Hematopoietic multipotent progenitor cell treated with erythropoietin and hydrocortisone succinate and interleukin-3 and kit ligand, for 8 days (in vitro differentiated cells): ENCODE measurements around the gene TRIP11.
"Not testable (repeated sequence)": the region's sequence is repeated elsewhere in the genome, so short reads cannot be mapped to it uniquely, and the experiment has no call there.

Experiments used
- DNase-seq: peaks from one replicate; pipeline ENCODE4 v3.0.0-alpha.2; 2015

The TRIP11 gene

GRCh38 chr14:92039719-92040430 is at the start of gene TRIP11:
Gene TRIP11, minus strand, starts transcription at chr14:92040059. Its CDS starts 374 bp downstream, at chr14:92039685.
- DNase-seq: peak; percentile 92

GRCh38 chr14:92088494-92088893 is 48.6 kb upstream of the TRIP11 start:
- DNase-seq: no peak

GRCh38 chr14:92074555-92074954 is 34.7 kb upstream of the TRIP11 start:
- no peak for DNase-seq

- no peak for DNase-seq
These were observed 18.4 kb upstream of the TRIP11 start for GRCh38 chr14:92058006-92058917.

- no peak for DNase-seq
These were observed 9.9 kb upstream of the TRIP11 start for GRCh38 chr14:92049781-92050180.

- not testable (repeated sequence) for DNase-seq
These were observed 9.4 kb upstream of the TRIP11 start for GRCh38 chr14:92049221-92049620.

GRCh38 chr14:92045904-92046303 is 6.0 kb upstream of the TRIP11 start:
- not testable (repeated sequence) for DNase-seq

GRCh38 chr14:92041766-92042165 is 1.9 kb upstream of the TRIP11 start:
- not testable (repeated sequence) for DNase-seq

GRCh38 chr14:92041203-92041602 is 1.3 kb upstream of the TRIP11 start:
- no peak for DNase-seq

- peak; percentile 85 for DNase-seq
These were observed 682 bp upstream of the TRIP11 start for GRCh38 chr14:92040431-92041051.

GRCh38 chr14:92039063-92039718 is 668 bp downstream of the TRIP11 start:
- peak; percentile 45 for DNase-seq

GRCh38 chr14:92037989-92038388 is 1.9 kb downstream of the TRIP11 start:
- no peak for DNase-seq

- no peak for DNase-seq
These were observed 4.0 kb downstream of the TRIP11 start for GRCh38 chr14:92035890-92036289.

GRCh38 chr14:92033906-92034687 is 5.8 kb downstream of the TRIP11 start:
- peak; percentile 40 for DNase-seq

- no peak for DNase-seq
These were observed 6.4 kb downstream of the TRIP11 start for GRCh38 chr14:92033433-92033832.

- no peak for DNase-seq
These were observed 13.2 kb downstream of the TRIP11 start for GRCh38 chr14:92026548-92027190.

GRCh38 chr14:92022036-92022435 is 17.8 kb downstream of the TRIP11 start:
- no peak for DNase-seq

- no peak for DNase-seq
These were observed 18.3 kb downstream of the TRIP11 start for GRCh38 chr14:92021523-92021922.

- DNase-seq: no peak
These were observed 25.8 kb downstream of the TRIP11 start for GRCh38 chr14:92014040-92014439.

- no peak for DNase-seq
These were observed 27.6 kb downstream of the TRIP11 start for GRCh38 chr14:92012121-92012748.

- DNase-seq: no peak
These were observed 29.2 kb downstream of the TRIP11 start for GRCh38 chr14:92010644-92011043.
